ENCODE results near the gene DPEP1. TPM values are rescaled to one million over a fixed set of nuclear protein-coding genes. Genes with fewer than 3 reads are reported as not detected.

Gene DPEP1
- total RNA-seq, 1 experiment from 2014 or later = 1.1 TPM

- H4K8ac ChIP-seq (replicated peaks; ENCODE audit: insufficient read length, low read depth, low read length) = no peak overlapping the region
- DNase-seq = no peak
- H2AFZ ChIP-seq (ENCODE audit: low read length) = no peak overlapping the region
- no peak overlapping the region for H4K91ac ChIP-seq (ENCODE audit: insufficient read length, low read depth, low read length)
- no peaks in the 10 kb centered on the region for H3K23me2 ChIP-seq (ENCODE audit: insufficient read length, low read depth, low read length, poor library complexity, severe bottlenecking)
- H3K4me1 Mint-ChIP-seq = peaks cover 5 to 12% of the 10 kb centered on the region in 2 experiments
- no peak overlapping the region for H3K18ac ChIP-seq (ENCODE audit: insufficient read length, low read depth, low read length)
- H3K4me3 Mint-ChIP-seq = no peak overlapping the region
- H2BK120ac ChIP-seq (ENCODE audit: low read depth, low read length, poor library complexity, severe bottlenecking) = no peak overlapping the region
- no peaks in the 10 kb centered on the region; the same call in 1 of the 2 replicates for H3K4me1 ChIP-seq (ENCODE audit: insufficient read depth, low read length)
- no peak overlapping the region for H2BK20ac ChIP-seq (ENCODE audit: low read depth, low read length, poor library complexity, severe bottlenecking)
- no peak overlapping the region for H3K56ac ChIP-seq (ENCODE audit: insufficient read length, low read depth, low read length)
- 0 out of 7 replicates have a peak, but pooled peaks cover 0 to 3% (median 0%) of the 10 kb centered on the region in 3 experiments for H3K36me3 Mint-ChIP-seq (ENCODE audit: insufficient read depth in 1 of 3, low read depth in 3 of 3)
- H3K14ac ChIP-seq (ENCODE audit: insufficient read depth, low read length) = no peak overlapping the region
- no peak for TF ChIP-seq CTCF (conservative IDR thresholded peaks at IDR 0.05)
- H3K27me3 Mint-ChIP-seq (ENCODE audit: low read depth) = peaks cover 4% of the 10 kb centered on the region
- H2AK5ac ChIP-seq (ENCODE audit: insufficient read length, low read length) = no peak overlapping the region
- no peak overlapping the region for H3K9ac ChIP-seq (ENCODE audit: extremely low read depth, insufficient read length, low read length)
- H3K9me3 ChIP-seq (ENCODE audit: control insufficient read depth, low read depth, low read length) = no peaks in the 10 kb centered on the region
- no peak overlapping the region for H2BK15ac ChIP-seq (ENCODE audit: low read depth, low read length)
- no peaks in the 10 kb centered on the region for H3K27me3 ChIP-seq (ENCODE audit: insufficient read depth, low read length)
- H2BK5ac ChIP-seq (ENCODE audit: insufficient read length, low read length) = no peak overlapping the region
- H3K79me2 ChIP-seq (ENCODE audit: insufficient read depth, low read length) = no peaks in the 10 kb centered on the region
- no peak overlapping the region for H3K27ac ChIP-seq (ENCODE audit: insufficient read length, low read depth, low read length)
- no peak overlapping the region for H3K4me2 ChIP-seq (ENCODE audit: insufficient read depth, insufficient read length, low read length)
- no peak overlapping the region for H2BK12ac ChIP-seq (ENCODE audit: insufficient read length, low read depth, low read length)
- no peak overlapping the region for H3K27ac Mint-ChIP-seq
- H3K23ac ChIP-seq (ENCODE audit: insufficient read length, low read depth, low read length) = no peak overlapping the region
- H3T11ph ChIP-seq (ENCODE audit: low read length) = no peak overlapping the region
- H3K4ac ChIP-seq (ENCODE audit: low read depth, low read length) = no peak overlapping the region
- H4K5ac ChIP-seq (ENCODE audit: insufficient read length, low read depth, low read length) = no peak overlapping the region
- H4K20me1 ChIP-seq (ENCODE audit: control insufficient read depth, insufficient read depth, insufficient read length) = no peaks in the 10 kb centered on the region
- H3K9me3 Mint-ChIP-seq = no peaks in the 10 kb centered on the region; a peak in 1 of 5 replicates
- H3K79me1 ChIP-seq (ENCODE audit: insufficient read depth, low read depth, low read length, poor library complexity, severe bottlenecking) = no peaks in the 10 kb centered on the region
- no CpG with 5 or more reads among the region's 10 CpGs for WGBS (ENCODE audit: extremely low coverage, insufficient read length, low lambda C conversion rate)
Observed at GRCh38 chr16:89599902-89600301, 13.5 kb upstream of the DPEP1 start.

Measured in H9 (cell line).